BJ (cell line): ENCODE data around the gene CAPG. TPM values are rescaled to one million over a fixed set of nuclear protein-coding genes. Genes with fewer than 3 reads are reported as not detected.
"Not testable (repeated sequence)": the region's sequence is repeated elsewhere in the genome, so short reads cannot be mapped to it uniquely, and the experiment has no call there.

Experiments
- CTCF ChIA-PET: fragments of 350-600 bp; formaldehyde crosslinking; extraction: SDS; loops from one replicate; lab custom pipeline; 2021; ENCODE audit warnings: antibody characterized with exemption, inconsistent platforms; lab: Yijun Ruan, JAX
- POLR2A ChIA-PET: fragments of 300-600 bp; sonication (Branson Sonifier 250); formaldehyde crosslinking; extraction: SDS; loops from one replicate; lab custom pipeline; 2021; ENCODE audit warnings: antibody characterized with exemption; lab: Charles Lee
- DNase-seq: peaks from one replicate; pipeline ENCODE4 v3.0.0-alpha.2; 2011; ENCODE audit warnings: low read depth
- H3K27me3 ChIP-seq: 2 replicates; pipeline ENCODE4 v1.6.0; 2011; ENCODE audit warnings: low read length; ENCODE audit not compliant: control insufficient read depth, insufficient read depth
- H3K36me3 ChIP-seq: 2 replicates; pipeline ENCODE4 v1.5.1; 2011; ENCODE audit warnings: low read length; ENCODE audit not compliant: control insufficient read depth, insufficient read depth
- H3K4me3 ChIP-seq: 2 replicates; pipeline ENCODE4 v1.5.1; 2011; ENCODE audit warnings: low read depth, mild to moderate bottlenecking, control low read depth, low read length
- polyA plus RNA-seq: library from polyadenylated mRNA; depleted of rRNA; stranded (reverse); fragments of >200 nt; gene quantifications from 2 replicates; pipeline ENCODE4 v1.2.3, GENCODE V29; 2011
- TF ChIP-seq, protein P1 (sequence below): IDR thresholded peaks from 2 replicates; pipeline ENCODE4 v1.5.1; 2011; ENCODE audit warnings: low read depth, mild to moderate bottlenecking, control low read depth, inconsistent platforms, low read length, moderate library complexity; ENCODE audit not compliant: insufficient read depth

The CAPG gene
- polyA plus RNA-seq, 1 experiment: 135 TPM

GRCh38 chr2:85369500-85369899, 40.7 kb downstream of the CAPG start:
- TF ChIP-seq, protein P1, sequence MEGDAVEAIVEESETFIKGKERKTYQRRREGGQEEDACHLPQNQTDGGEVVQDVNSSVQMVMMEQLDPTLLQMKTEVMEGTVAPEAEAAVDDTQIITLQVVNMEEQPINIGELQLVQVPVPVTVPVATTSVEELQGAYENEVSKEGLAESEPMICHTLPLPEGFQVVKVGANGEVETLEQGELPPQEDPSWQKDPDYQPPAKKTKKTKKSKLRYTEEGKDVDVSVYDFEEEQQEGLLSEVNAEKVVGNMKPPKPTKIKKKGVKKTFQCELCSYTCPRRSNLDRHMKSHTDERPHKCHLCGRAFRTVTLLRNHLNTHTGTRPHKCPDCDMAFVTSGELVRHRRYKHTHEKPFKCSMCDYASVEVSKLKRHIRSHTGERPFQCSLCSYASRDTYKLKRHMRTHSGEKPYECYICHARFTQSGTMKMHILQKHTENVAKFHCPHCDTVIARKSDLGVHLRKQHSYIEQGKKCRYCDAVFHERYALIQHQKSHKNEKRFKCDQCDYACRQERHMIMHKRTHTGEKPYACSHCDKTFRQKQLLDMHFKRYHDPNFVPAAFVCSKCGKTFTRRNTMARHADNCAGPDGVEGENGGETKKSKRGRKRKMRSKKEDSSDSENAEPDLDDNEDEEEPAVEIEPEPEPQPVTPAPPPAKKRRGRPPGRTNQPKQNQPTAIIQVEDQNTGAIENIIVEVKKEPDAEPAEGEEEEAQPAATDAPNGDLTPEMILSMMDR: no peak
- CTCF ChIA-PET: interaction anchor here (1.1 to 2.8 kb wide), 4 partner anchors 8 to 44 kb away, joined by 3 to 12 read pairs (median 8); no protein-coding TSS in a partner anchor
- peaks cover 5% of the 10 kb centered on the region; the same call in 1 of the 2 replicates for H3K36me3 ChIP-seq
- no peak overlapping the region for H3K4me3 ChIP-seq
- no peaks in the 10 kb centered on the region for H3K27me3 ChIP-seq
- no peak for DNase-seq
- POLR2A ChIA-PET: no interaction called here

DNA sequence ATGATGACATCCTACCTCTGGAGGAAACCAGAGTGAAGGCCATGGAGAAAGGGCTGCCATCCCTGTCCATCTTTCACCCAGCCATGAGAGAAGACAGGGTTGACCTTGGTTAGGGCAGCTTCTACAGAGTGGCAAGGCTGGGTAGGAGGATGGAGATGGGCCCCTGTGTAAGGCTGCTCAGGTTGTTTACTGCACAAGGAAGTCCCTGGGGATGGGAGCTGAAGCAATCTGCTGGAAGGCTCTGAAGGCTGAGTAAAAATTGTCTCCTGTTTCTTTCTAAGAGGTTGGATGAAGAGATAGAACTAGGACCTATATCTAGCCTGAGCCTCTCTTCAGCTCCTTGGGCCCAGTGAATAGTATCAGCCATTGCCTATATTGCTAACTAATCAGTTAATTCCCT, 41.2 kb downstream of the CAPG start:
- TF ChIP-seq, protein P1: no peak
- no peak overlapping the region for H3K4me3 ChIP-seq
- peaks cover 5% of the 10 kb centered on the region; the same call in 1 of the 2 replicates for H3K36me3 ChIP-seq
- CTCF ChIA-PET: interaction anchor here (1.1 to 2.8 kb wide), 2 partner anchors 11 to 45 kb away, joined by 4 to 12 read pairs; no protein-coding TSS in a partner anchor
- DNase-seq: no peak
- POLR2A ChIA-PET: no interaction called here
- H3K27me3 ChIP-seq: no peaks in the 10 kb centered on the region

DNA sequence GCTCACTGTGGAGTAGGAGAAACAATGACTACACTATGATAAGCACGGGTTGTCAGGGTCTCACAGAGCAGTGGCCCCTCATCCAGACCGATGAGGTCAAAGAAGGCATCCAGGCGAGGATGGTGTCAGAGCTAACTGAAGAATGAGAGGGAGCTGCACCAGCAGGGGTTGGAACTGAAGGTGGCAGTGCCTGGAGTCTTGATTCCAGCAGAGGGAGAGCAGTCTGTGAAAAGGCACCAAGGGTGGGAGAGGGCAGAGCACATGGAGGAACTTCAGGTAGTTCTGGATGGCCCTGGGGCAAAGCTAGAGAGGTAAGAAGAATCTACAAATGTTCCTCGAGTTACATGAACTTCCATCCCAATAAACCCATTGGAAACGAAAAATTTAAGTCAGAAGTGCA, 43.0 kb downstream of the CAPG start:
- ChIA-PET POLR2A (no interaction called here), CTCF (no interaction called here)
- Histone ChIP-seq H3K27me3 (no peaks in the 10 kb centered on the region), H3K4me3 (no peak overlapping the region), H3K36me3 (peaks cover 8% of the 10 kb centered on the region)
- TF ChIP-seq, protein P1: no peak
- no peak for DNase-seq

- H3K4me3 ChIP-seq, POLR2A ChIA-PET, H3K36me3 ChIP-seq, DNase-seq, H3K27me3 ChIP-seq: not testable (repeated sequence)
- CTCF ChIA-PET: interaction anchor here (1.3 kb wide), 1 partner anchor 29 kb away, joined by 3 read pairs; no protein-coding TSS in a partner anchor
Observed at GRCh38 chr2:85362653-85363387, 47.3 kb downstream of the CAPG start.

DNA sequence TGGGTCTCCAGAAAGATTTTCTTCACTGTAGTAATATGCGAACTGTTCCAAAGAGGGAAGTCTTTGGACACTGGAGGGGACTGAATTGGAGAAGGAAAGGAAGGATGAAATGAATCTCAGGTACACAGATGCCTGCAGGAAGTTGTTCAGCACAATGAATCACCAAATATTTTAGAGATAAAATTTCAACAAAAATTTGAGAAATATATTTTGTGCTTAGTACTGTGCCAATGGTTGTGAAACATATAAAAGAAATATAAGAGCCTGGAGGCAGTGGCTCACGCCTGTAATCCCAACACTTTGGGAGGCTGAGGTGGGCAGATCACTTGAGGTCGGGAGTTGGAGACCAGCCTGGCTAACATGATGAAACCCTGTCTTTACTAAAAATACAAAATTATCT, 52.4 kb downstream of the CAPG start:
- TF ChIP-seq, protein P1: no peak
- H3K27me3 ChIP-seq: no peaks in the 10 kb centered on the region
- ChIA-PET CTCF (interaction anchor here (2.7 to 3.1 kb wide), 2 partner anchors 12 to 194 kb away, joined by 11 to 12 read pairs; no protein-coding TSS in a partner anchor), POLR2A (interaction anchor here (0.6 to 0.7 kb wide), 2 partner anchors 10 to 36 kb away, joined by 4 to 6 read pairs; no protein-coding TSS in a partner anchor)
- H3K4me3 ChIP-seq: no peak overlapping the region
- H3K36me3 ChIP-seq: peaks cover 3% of the 10 kb centered on the region; the same call in 1 of the 2 replicates
- no peak for DNase-seq
